HUDEP-2 (cell line): ENCODE measurements around the gene COLEC12.

Experiments used
- DNase-seq, 76 experiments: peaks; one replicate each; lab custom pipeline; 2025; ENCODE audit not compliant: unreplicated experiment in 76 of 76; lab: John Stamatoyannopoulos, UW

The COLEC12 gene

DNA sequence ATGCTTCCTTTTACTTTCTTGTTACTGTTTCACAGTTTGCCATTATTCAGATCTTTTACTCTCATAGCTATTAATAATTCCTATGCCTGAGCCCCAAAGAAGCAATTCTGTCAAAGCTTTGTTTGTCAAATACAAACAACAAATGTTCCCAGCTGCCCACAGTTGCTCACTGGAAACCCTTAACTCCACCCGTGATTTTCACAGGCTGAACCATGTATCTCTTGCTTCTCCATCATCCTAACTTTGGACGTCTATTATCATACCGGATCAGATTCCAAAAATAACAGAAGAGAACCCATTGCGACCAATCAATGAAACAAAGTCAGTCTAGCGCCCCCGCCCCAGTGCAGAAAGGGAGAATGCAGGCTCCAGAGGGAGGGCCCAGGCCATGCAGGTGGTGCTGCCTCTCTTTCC is 24.2 kb downstream of the COLEC12 start:
- DNase-seq = no peak

DNA sequence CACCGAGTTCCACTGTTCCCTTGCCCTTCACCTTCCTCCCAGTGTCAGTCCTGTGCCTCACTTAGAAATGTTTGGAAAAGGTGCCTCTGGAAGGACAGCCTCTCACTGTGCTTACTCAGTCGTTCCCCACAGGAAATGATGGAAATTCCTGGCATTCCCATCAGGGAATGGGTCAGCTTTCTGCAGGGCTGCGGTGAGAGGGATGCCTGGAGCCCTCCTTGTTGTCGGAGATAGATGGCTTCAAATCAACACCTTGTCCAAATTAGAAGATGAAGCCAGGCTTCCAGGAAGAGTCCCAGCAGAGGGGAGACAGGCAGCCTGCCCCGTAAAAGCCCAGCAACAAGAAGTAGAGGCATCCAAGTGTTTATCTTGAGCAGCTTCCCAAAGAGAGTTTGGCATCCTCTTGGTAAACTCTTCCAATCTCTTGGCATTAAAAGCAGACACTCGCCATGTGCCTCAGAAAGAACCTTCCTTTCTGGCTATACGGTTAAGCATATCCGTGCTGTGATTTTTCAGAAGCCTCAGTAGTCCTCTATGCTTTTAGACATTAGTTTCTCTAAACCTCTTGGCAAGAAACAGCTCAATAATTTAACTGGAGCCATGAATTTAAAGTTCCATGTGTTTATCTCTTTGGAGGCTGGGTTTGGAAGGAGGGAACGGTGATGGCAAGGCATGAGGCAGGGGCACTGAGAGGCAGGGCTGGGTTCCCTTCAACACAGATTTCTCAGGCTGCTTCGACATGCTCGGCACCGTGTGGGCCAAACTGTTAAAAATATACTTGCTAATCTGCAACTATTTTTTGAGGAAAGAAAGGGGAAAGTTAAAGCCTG is 25.1 kb downstream of the COLEC12 start:
- no peak for DNase-seq

DNA sequence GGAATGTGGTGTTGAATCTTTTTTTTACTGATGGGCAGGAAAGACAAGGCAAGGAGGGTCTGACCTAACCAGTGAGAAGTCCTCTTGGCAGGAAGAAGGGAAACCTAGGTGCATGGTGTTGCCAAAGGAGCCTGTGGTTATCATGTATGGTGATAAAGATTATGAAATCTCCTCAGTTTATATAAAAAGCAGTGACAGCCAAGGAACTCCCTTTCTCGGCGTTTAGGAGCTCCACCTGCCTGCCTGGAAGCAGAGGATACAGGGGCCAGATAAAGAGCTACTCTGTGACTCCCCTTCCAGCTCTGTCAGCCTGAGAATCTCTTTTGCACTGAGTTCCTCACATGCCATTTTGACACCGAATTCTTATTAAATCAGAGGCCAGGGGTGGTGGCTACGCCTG is 26.1 kb downstream of the COLEC12 start:
- no peak for DNase-seq

DNA sequence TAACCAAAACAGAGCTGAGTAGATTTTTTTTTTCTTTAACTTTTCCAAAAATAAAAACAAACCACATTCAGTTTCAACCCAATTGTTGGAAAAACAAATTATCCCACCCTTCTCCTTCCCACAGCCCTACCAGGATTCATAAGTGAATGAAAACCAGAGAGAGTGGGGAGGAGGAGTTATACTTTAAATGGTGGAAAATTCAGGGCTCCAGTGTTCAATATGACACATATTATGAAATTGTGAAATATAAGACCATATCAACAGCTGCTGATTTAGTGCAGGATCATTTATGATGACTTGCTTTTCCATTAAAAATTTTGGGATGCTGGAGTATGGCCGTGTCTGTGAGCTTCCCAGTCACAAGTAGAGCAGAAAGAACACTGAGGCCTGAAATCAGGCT is 26.7 kb downstream of the COLEC12 start:
- DNase-seq = no peak

DNA sequence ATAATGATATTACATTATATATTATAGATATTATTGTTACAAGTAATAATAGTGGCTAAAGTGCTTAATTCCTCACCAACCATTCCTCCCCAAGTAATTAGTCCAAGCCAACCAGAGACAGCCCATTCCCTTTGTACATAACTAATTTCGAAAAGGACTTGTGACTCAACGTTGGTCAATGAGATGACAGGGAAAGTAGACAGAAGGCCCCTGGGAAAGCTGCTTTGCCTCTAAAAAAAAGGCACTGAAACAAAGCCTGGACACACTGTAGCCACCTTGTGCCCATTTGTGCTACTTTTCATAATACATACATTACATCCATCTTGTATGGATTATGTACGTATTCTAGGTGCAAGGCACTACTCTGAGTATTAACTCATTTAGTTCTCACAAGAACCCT is 28.8 kb downstream of the COLEC12 start:
- DNase-seq = no peak

DNA sequence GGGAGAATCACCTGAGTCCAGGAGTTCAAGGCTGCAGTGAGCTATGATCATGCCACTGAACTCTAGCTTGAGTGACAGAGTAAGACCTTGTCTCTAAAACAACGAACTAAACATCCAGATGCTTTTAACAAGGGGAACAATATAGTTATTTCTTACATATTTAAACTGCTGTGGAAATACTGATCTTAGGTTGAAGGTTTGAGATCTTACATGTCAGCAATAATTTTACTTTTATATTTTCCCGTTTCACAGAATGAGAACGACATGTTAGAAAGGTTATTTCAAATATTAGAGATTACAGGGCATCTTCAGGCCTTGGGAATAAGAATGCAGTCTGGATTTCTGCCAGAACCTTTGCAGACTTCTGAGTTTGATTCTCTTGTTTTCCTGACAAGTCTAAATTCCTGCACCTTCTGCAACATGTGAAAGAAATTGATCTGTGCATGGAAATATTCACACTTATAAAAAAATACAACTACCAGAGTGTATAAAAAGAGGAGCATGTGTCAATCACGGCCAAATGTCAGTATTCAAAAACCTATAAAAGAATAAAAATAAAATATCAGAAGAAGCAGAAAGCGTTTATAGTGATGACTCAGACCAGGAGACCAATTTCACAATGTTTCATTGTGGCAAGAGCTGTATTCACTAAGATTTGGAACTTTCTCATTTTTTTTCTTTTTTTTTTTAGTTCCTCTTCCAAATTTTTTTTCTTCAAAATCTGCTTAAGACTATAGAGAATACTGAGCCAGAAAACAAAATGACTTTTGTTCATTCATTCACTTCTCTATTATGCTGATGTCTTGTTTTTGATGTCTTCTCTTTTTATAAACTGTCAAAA is 29.6 kb downstream of the COLEC12 start:
- no peak for DNase-seq

DNA sequence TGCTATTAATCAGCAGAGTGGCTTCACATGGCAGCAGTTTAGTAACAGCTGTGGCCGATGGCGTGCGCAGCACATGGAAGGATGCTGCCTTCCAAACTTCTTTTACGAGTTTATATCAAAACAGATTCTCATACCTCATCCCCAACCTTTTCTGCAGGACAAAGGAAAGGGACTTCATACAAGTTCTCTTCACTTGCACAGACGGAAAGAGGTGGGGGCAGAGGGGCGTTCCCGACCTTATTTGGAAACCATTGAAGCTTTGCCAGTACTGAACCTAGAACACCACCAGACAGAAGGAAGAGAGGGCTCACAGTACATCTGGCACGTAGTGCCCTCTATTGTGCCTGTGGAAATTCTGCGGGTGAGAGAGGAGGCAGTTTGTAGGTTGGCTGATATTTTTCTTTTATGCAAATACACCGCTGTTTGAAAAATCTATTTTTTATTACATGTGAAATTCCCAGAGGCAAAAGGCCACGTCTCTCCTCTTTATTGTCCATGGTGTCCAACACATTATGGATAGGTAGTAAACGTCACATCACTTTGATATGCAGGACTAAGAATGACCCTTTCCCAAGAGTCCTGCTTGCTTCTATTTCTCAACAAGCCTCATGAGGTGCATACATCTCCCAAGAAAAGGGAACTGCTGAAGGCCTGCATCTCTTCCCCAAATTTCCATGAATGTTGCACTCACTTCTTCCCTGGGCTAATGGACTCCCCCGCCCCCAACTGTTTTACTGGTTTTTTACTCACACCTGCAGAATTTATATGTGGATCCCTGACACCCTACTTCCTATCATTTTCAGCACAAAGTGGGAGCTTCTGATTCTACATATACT is 31.3 kb downstream of the COLEC12 start:
- DNase-seq = no peak

DNA sequence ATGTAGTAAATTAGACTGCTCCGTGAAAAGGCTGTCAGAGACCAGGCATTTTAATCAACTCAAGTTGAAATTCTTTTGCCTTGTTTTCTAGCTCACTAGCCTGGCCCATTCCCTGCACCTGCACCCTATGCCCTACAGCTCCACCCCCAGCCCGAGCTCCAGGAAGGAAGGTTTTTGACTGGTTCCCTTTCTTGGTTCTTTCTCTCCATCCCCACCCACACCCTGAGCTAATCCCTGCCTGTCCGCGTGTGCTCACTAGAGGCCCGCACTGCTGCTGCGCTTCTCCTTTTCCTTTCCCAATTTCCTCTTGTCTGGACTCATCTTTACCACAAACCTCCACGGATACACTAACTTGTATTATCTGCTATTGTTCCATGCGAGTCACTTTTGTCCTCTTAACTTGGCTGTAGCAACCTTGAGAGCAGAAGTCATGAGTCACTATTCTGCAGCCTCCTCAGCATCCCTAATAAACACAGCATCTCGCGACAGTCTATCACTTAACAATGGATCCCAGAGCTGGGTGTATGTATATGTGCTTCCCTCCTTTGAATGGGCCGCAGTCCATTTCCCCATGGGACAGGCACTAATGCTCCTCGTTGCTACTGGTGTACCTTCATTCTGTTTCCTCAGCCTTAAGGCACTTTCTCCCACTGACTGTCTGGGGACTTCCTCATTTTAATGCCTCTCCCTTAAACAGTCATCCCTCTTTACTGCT is 36.5 kb downstream of the COLEC12 start:
- DNase-seq = no peak

DNA sequence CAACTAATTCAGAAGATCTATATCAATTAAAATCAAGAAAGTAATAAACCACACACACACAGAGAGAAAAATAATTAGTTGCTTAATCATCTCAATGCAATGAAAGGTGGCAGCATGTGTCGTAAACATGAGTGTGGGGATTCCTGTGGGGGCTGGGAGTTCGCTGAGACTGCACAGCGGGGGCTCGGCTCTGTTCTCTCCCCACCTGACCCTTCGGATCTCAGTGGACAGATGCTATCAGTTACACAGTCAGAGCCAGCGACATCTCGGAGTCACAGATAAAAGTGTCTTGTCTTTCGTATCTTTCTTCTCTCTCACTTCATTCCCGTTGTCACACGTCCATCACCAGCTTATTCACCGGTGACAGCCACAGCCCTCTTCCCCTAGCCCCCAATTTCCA is 37.1 kb downstream of the COLEC12 start:
- no peak for DNase-seq

DNA sequence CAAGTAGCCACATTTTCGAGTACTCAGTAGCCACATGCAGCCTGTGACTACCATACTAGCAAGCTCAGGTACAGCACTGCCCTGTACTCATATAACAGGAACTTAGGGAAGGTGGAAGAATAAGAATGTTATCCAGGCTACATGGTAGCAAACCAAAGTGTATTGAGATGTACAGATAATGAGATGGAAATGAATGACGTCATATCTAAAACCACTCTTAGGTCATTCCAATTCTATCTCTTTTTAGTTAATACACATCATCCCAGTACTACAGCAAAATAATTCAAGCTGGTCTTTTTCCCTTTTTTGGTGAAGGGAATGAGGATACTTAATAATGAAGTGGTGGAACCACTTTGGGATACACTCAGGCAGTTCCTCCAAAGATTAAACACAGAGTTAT is 38.7 kb downstream of the COLEC12 start:
- no peak for DNase-seq

DNA sequence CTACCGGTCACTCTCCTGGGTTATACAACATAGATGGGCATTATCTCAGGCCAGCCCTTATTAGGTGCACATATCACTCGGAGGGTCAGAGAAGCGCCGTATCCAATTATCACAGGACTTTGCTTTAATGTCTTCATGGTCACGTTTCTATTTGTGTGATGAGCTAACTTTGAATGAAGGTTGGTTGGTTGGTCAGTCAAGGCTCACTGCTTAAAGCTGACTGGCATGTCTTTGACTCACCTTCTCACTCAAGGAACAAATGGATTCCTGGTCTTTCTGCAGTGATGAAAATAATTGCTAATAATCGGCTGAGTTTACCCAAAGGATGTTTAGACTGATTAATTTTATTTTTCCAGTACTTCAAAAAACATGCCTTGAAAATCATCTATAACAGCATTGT is 39.7 kb downstream of the COLEC12 start:
- DNase-seq = no peak

DNA sequence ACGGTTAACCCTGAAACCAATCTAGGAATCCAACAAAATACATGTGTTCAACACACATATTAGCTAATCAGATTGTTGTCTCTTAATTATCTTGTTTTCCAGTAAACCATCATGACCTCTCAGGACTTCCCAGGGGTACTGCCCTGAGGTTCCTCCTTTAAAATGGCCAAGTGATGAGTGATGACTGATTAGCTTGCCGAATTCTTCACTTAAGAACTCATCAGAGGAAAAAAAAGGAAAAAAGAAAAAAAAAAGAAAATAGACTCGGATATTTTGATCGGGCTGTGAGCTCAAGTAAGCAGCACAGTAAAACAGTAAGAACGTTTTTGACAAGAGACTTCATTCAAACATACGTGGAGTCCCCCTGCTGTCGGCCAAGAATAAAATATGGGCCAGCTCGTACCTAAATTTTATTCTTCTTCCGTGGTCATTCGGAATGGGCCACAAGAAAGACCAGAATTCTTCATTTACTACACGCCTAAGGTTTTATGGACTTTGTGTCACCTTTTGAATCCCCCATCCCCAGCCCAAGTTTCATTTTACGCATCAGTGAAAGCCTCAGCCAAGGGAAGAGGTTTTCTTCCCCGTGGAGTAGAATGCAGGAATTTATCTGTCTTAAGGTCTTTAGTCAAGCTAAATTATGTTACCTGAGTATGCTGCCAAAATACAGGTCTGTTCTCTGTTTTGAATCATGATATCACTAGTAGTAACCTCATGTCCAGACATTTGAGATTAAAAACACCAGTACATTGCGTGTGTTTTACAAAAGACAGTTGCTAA is 40.5 kb downstream of the COLEC12 start:
- no peak for DNase-seq

DNA sequence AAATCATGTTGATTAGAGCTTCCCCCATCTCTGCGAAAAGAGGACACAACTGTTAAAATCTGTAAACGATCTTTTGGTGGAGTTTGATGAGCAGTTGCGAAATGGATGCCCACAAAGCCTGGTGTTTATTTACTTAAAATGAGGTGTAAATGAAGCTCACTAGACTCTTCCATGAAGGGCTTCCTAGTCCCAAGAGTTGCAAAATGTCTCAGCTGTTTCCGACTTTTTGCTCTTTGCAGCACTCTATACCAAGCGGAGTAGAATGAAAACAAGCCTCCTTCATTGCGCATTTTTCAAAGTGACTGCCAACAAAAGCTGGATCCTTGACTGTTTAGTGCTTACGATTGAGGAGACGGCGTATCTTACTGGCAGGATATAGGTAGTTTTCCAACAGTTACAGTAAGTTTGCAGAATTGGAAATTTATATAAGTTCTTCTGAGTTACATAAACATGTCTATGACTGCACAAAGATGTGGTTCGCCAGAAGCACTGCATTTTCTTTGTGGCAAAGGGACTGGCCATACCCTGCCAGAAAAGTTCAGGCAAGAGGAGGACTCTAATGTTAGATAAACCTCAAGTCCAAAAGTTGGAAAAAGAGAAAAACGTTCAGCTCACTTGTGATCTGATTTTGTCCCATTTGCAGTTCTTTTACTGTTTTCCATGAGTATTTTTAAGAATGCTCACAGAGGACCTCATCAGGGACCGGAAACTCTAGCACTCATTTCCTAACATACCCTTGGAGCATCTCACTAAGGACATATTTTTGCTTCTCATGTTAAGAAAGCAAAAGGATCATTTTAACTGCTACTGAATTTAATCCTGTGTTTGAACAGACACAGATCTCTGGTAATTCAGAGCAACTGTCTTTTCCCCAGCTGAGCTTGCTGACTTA is 42.7 kb downstream of the COLEC12 start:
- DNase-seq = no peak

DNA sequence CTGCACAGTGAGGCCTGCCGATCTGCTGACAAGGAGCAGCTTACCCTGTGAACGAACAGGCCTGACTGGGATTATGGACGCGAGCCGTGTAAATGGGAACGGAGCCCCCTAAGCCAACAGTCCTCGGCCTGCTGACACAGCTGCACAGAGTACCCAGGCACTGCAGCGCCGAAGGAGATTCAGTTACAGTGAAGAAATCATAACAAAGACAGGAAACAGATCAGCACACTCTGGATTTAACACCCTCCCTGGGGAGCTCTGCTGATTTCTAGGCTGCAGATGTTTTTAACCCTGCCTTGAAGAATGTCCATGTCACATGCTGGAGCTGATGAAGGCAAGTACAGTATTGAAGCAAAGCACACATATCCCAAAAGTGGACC is 43.4 kb downstream of the COLEC12 start:
- DNase-seq = no peak

DNA sequence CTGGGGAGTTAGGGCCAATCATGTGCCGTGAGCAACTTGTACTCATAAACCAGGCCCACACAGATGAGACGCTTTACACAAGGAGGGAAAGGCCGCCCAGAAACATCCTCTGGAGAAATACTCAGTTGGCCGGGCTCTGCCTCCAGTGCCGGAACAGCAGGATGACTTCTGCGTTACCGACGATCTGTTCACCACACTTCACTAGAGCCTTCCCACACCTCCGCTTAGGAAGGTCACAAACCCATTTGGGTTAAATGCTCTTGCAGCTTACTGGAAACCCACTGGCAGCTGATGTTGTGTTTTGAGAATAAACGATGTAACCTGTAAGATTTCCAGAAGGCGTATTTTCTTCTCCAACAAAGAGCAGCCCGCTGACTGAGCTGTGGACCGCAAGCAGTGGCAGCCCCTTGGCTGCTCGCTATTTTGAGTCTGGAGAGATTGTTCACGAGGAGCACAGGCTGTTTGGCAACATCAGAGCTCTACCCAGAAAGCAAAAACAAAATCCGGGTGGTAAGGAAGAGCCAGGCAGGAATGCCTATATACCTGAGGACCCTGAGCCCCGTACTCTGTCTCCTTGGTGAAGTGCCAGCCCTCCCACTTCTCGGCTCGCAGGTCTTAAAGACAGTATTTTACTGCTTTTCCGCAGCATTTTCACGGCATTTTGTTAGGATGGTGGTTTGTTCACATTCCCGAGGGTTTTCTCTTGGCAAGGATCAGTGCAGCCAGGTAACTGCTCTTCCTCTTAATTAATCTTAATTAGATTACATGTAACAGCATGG is 44.0 kb downstream of the COLEC12 start:
- no peak for DNase-seq

DNA sequence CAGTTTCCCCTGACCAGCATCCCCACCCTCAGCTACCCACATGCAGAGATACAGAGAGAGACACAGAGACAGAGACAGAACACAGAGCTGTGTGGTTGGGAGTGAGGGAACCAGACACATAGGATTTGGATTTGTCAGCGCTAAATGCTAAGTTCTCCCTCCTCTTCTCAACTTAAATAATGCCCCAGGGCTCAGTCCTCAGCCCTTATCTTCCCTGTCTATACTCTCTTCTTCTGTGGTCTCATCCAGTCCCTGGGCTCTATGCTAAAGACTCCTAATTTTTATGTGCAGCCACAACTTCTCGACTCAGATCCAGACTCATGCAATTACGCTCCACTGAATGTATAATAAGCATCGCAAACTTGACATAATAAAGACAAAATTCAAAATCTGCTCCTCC is 47.1 kb downstream of the COLEC12 start:
- no peak for DNase-seq

DNA sequence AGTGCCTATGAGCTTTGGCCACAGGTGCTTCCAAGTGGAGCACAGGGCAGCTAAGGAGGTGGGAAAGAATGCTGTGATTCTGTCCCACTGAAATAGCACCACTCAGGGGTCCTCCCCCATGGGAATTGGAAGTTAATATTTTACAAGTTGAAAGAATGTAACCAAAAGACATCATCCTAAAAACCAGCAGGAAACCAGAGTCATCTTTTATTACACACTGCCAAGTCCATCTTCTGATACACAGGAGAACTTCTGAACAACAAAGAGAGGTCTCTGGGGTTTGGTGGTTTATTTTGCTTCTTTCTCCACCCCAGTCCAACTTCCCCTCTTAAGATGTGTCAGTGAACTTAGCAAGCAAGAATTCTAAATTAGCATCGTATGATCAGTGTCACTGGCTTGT is 47.7 kb downstream of the COLEC12 start:
- DNase-seq = no peak

DNA sequence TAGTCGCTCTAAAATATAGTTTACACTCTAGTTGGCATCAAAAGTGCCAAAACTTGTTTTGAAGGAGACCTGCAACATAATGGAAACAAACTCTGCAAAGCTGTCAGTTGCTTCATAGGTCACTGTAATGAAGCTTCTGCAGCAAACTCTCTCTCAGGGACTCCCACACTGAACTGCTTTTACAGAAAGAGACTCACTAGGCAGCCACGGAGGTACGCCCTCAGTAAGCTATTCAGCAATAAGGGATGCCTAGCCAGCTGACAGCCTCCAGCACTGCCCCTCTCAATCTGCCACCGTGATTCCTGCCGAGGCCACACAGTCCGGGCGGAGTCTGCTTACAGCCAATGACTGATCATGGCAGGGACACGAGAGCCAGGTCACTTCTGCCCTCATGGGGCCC is 51.1 kb downstream of the COLEC12 start:
- no peak for DNase-seq
